Activated naive CD4-positive, alpha-beta T cell treated with anti-CD3 and anti-CD28 coated beads, Interleukin-2, amount 10 ng/mL, durations not matched to agents 7 days and 5 days (primary cell): ENCODE measurements around the gene STAP1.
"Not testable (repeated sequence)": the region's sequence is repeated elsewhere in the genome, so short reads cannot be mapped to it uniquely, and the experiment has no call there.

Experiments used
- CTCF ChIA-PET: fragments of 350-600 bp; sonication (Branson Sonifier 250); formaldehyde crosslinking; loops from one replicate; lab custom pipeline; 2021; ENCODE audit warnings: antibody characterized with exemption; lab: Charles Lee
- DNase-seq: peaks from one replicate; pipeline ENCODE4 v3.0.0-alpha.2; 2020
- H3K27ac Mint-ChIP-seq: one replicate; pipeline ENCODE4 v1.8.0; 2021; ENCODE audit warnings: mild to moderate bottlenecking, moderate library complexity, mixed read lengths
- H3K27me3 Mint-ChIP-seq: one replicate; pipeline ENCODE4 v1.8.0; 2021; ENCODE audit warnings: mild to moderate bottlenecking, mixed read lengths
- H3K36me3 Mint-ChIP-seq: one replicate; pipeline ENCODE4 v1.8.0; 2021; ENCODE audit warnings: mixed read lengths
- H3K4me1 Mint-ChIP-seq: one replicate; pipeline ENCODE4 v1.8.0; 2021; ENCODE audit warnings: mixed read lengths
- H3K4me3 Mint-ChIP-seq: one replicate; pipeline ENCODE4 v1.8.0; 2021; ENCODE audit warnings: mild to moderate bottlenecking, moderate library complexity, mixed read lengths
- H3K9me3 Mint-ChIP-seq: one replicate; pipeline ENCODE4 v1.8.0; 2021; ENCODE audit warnings: mixed read lengths

The STAP1 gene

GRCh38 chr4:67545199-67546003, 13.1 kb upstream of the STAP1 start, which contains the start of gene CENPC:
TSS of gene CENPC (minus strand) at chr4:67545503. CDS start at chr4:67545355, 148 bp downstream.
- H3K4me1 Mint-ChIP-seq: peaks cover 44% of the 10 kb centered on the region
- peak within 1 kb of the TSS; percentile 96 for H3K27ac Mint-ChIP-seq
- CTCF ChIA-PET: interaction anchor here (0.7 to 1.7 kb wide), 7 partner anchors 154 to 693 kb away, joined by 3 to 5 read pairs (median 3); partner anchors contain the start of gene UBA6
- H3K4me3 Mint-ChIP-seq: peak within 1 kb of the TSS; percentile 94
- DNase-seq: peak; percentile 97
- H3K27me3 Mint-ChIP-seq: no peaks in the 10 kb centered on the region
- H3K36me3 Mint-ChIP-seq: peaks cover 33% of the 10 kb centered on the region
- no peaks in the 10 kb centered on the region for H3K9me3 Mint-ChIP-seq

- no peak for DNase-seq
- H3K36me3 Mint-ChIP-seq: peaks cover 32% of the 10 kb centered on the region
- H3K27me3 Mint-ChIP-seq: no peaks in the 10 kb centered on the region
- H3K27ac Mint-ChIP-seq: peak overlapping the region; percentile 96
- H3K9me3 Mint-ChIP-seq: no peaks in the 10 kb centered on the region
- CTCF ChIA-PET: interaction anchor here (0.7 to 1.3 kb wide), 6 partner anchors 13 to 692 kb away, joined by 3 to 5 read pairs (median 3); partner anchors contain the start of gene STAP1
- H3K4me3 Mint-ChIP-seq: peak overlapping the region; percentile 94
- H3K4me1 Mint-ChIP-seq: peaks cover 50% of the 10 kb centered on the region
These were observed 12.5 kb upstream of the STAP1 start for GRCh38 chr4:67546004-67546356.

- H3K36me3 Mint-ChIP-seq: peaks cover 26% of the 10 kb centered on the region
- H3K27ac Mint-ChIP-seq: no peak overlapping the region
- no peak overlapping the region for H3K4me3 Mint-ChIP-seq
- no peaks in the 10 kb centered on the region for H3K9me3 Mint-ChIP-seq
- DNase-seq: no peak
- peaks cover 47% of the 10 kb centered on the region for H3K4me1 Mint-ChIP-seq
- no peaks in the 10 kb centered on the region for H3K27me3 Mint-ChIP-seq
- CTCF ChIA-PET: interaction anchor here (1.1 to 1.3 kb wide), 2 partner anchors 12 to 364 kb away, joined by 4 to 5 read pairs; partner anchors contain the start of gene STAP1
These were observed 11.6 kb upstream of the STAP1 start for GRCh38 chr4:67546971-67547370.

- Mint-ChIP-seq H3K36me3 (peaks cover 8% of the 10 kb centered on the region), H3K9me3 (no peaks in the 10 kb centered on the region), H3K4me3 (no peak overlapping the region), H3K27me3 (no peaks in the 10 kb centered on the region), H3K27ac (no peak overlapping the region), H3K4me1 (peaks cover 35% of the 10 kb centered on the region)
- CTCF ChIA-PET: interaction anchor here (0.8 to 3.6 kb wide), 2 partner anchors 198 to 361 kb away, joined by 4 to 25 read pairs; no protein-coding TSS in a partner anchor
- no peak for DNase-seq
These were observed 9.4 kb upstream of the STAP1 start for GRCh38 chr4:67549123-67549522.

- DNase-seq: no peak
- H3K27me3 Mint-ChIP-seq: no peaks in the 10 kb centered on the region
- H3K9me3 Mint-ChIP-seq: no peaks in the 10 kb centered on the region
- H3K4me1 Mint-ChIP-seq: peaks cover 32% of the 10 kb centered on the region
- CTCF ChIA-PET: interaction anchor here (1.5 to 3.6 kb wide), 2 partner anchors 74 to 360 kb away, joined by 4 to 25 read pairs; no protein-coding TSS in a partner anchor
- H3K36me3 Mint-ChIP-seq: peaks cover under 1% of the 10 kb centered on the region
- H3K27ac Mint-ChIP-seq: no peak overlapping the region
- H3K4me3 Mint-ChIP-seq: no peak overlapping the region
These were observed 8.1 kb upstream of the STAP1 start for GRCh38 chr4:67550451-67550850.

- H3K27ac Mint-ChIP-seq: no peak overlapping the region
- no peak for DNase-seq
- CTCF ChIA-PET: interaction anchor here (1.5 to 3.6 kb wide), 2 partner anchors 73 to 359 kb away, joined by 4 to 25 read pairs; no protein-coding TSS in a partner anchor
- H3K4me1 Mint-ChIP-seq: peaks cover 31% of the 10 kb centered on the region
- H3K4me3 Mint-ChIP-seq: no peak overlapping the region
- no peaks in the 10 kb centered on the region for H3K36me3 Mint-ChIP-seq
- no peaks in the 10 kb centered on the region for H3K9me3 Mint-ChIP-seq
- H3K27me3 Mint-ChIP-seq: no peaks in the 10 kb centered on the region
These were observed 7.7 kb upstream of the STAP1 start for GRCh38 chr4:67550857-67551256.

- not testable (repeated sequence) for H3K9me3 Mint-ChIP-seq, H3K4me3 Mint-ChIP-seq, H3K36me3 Mint-ChIP-seq, H3K27me3 Mint-ChIP-seq, DNase-seq, H3K27ac Mint-ChIP-seq
- CTCF ChIA-PET: interaction anchor here (0.6 to 3.6 kb wide), 3 partner anchors 37 to 358 kb away, joined by 3 to 25 read pairs (median 3); no protein-coding TSS in a partner anchor
- H3K4me1 Mint-ChIP-seq: peaks cover 29% of the 10 kb centered on the region
These were observed 6.3 kb upstream of the STAP1 start for GRCh38 chr4:67552146-67552792.

- CTCF ChIA-PET: interaction anchor here (1.2 to 1.4 kb wide), 2 partner anchors 16 to 355 kb away, joined by 4 read pairs; no protein-coding TSS in a partner anchor
- H3K36me3 Mint-ChIP-seq: no peaks in the 10 kb centered on the region
- DNase-seq: no peak
- no peak overlapping the region for H3K27ac Mint-ChIP-seq
- H3K4me3 Mint-ChIP-seq: no peak overlapping the region
- no peaks in the 10 kb centered on the region for H3K9me3 Mint-ChIP-seq
- H3K4me1 Mint-ChIP-seq: peaks cover 45% of the 10 kb centered on the region
- no peaks in the 10 kb centered on the region for H3K27me3 Mint-ChIP-seq
These were observed 4.4 kb upstream of the STAP1 start for GRCh38 chr4:67554096-67554495.

- no peaks in the 10 kb centered on the region for H3K27me3 Mint-ChIP-seq
- no peaks in the 10 kb centered on the region for H3K9me3 Mint-ChIP-seq
- H3K36me3 Mint-ChIP-seq: no peaks in the 10 kb centered on the region
- H3K4me3 Mint-ChIP-seq: no peak overlapping the region
- no peak overlapping the region for H3K27ac Mint-ChIP-seq
- CTCF ChIA-PET: interaction anchor here (1.4 kb wide), 1 partner anchor 14 kb away, joined by 4 read pairs; no protein-coding TSS in a partner anchor
- DNase-seq: no peak
- peaks cover 45% of the 10 kb centered on the region for H3K4me1 Mint-ChIP-seq
These were observed 3.1 kb upstream of the STAP1 start for GRCh38 chr4:67555447-67555846.

- CTCF ChIA-PET: no interaction called here
- H3K27ac Mint-ChIP-seq: no peak overlapping the region
- no peaks in the 10 kb centered on the region for H3K9me3 Mint-ChIP-seq
- H3K36me3 Mint-ChIP-seq: peaks cover 3% of the 10 kb centered on the region
- DNase-seq: no peak
- H3K4me1 Mint-ChIP-seq: peaks cover 43% of the 10 kb centered on the region
- no peaks in the 10 kb centered on the region for H3K27me3 Mint-ChIP-seq
- H3K4me3 Mint-ChIP-seq: no peak overlapping the region
These were observed 2.1 kb upstream of the STAP1 start for GRCh38 chr4:67556436-67556835.

- no peaks in the 10 kb centered on the region for H3K9me3 Mint-ChIP-seq
- CTCF ChIA-PET: no interaction called here
- no peak overlapping the region for H3K27ac Mint-ChIP-seq
- peaks cover 6% of the 10 kb centered on the region for H3K4me1 Mint-ChIP-seq
- DNase-seq: no peak
- H3K4me3 Mint-ChIP-seq: no peak overlapping the region
- no peaks in the 10 kb centered on the region for H3K27me3 Mint-ChIP-seq
- H3K36me3 Mint-ChIP-seq: peaks cover 11% of the 10 kb centered on the region
These were observed 6.8 kb downstream of the STAP1 start for GRCh38 chr4:67565284-67565683.

GRCh38 chr4:67566335-67566734, 7.8 kb downstream of the STAP1 start:
- Mint-ChIP-seq H3K36me3 (peaks cover 9% of the 10 kb centered on the region), H3K9me3 (no peaks in the 10 kb centered on the region), H3K27ac (no peak overlapping the region), H3K27me3 (no peaks in the 10 kb centered on the region), H3K4me1 (peaks cover 4% of the 10 kb centered on the region), H3K4me3 (no peak overlapping the region)
- CTCF ChIA-PET: no interaction called here
- no peak for DNase-seq

GRCh38 chr4:67568820-67569219, 10.3 kb downstream of the STAP1 start:
- Mint-ChIP-seq H3K27ac (no peak overlapping the region), H3K4me1 (peaks cover 21% of the 10 kb centered on the region), H3K36me3 (peaks cover 15% of the 10 kb centered on the region), H3K27me3 (no peaks in the 10 kb centered on the region), H3K9me3 (no peaks in the 10 kb centered on the region), H3K4me3 (no peak overlapping the region)
- no peak for DNase-seq
- CTCF ChIA-PET: interaction anchor here (1.4 kb wide), 1 partner anchor 14 kb away, joined by 4 read pairs; no protein-coding TSS in a partner anchor

- H3K27me3 Mint-ChIP-seq: no peaks in the 10 kb centered on the region
- H3K36me3 Mint-ChIP-seq: peaks cover 15% of the 10 kb centered on the region
- H3K9me3 Mint-ChIP-seq: no peaks in the 10 kb centered on the region
- peaks cover 33% of the 10 kb centered on the region for H3K4me1 Mint-ChIP-seq
- DNase-seq: no peak
- no peak overlapping the region for H3K27ac Mint-ChIP-seq
- CTCF ChIA-PET: interaction anchor here (0.7 to 1.4 kb wide), 2 partner anchors 11 to 16 kb away, joined by 3 to 4 read pairs; no protein-coding TSS in a partner anchor
- no peak overlapping the region for H3K4me3 Mint-ChIP-seq
These were observed 12.0 kb downstream of the STAP1 start for GRCh38 chr4:67570537-67570936.
